ENCODE data around the gene ATP10A.

Gene ATP10A

GRCh38 chr15:25839638-25840156, 23.4 kb downstream of the ATP10A start:
- H3K9me3 ChIP-seq (ENCODE audit: insufficient read depth, low read depth, low read length): no peaks in the 10 kb centered on the region
- H4K8ac ChIP-seq (ENCODE audit: low read depth, low read length): no peak overlapping the region
- H3K23ac ChIP-seq (ENCODE audit: low read length): no peak overlapping the region
- no peak overlapping the region for H3K14ac ChIP-seq (ENCODE audit: low read length)
- H3K4ac ChIP-seq (ENCODE audit: low read depth, low read length): no peak overlapping the region
- no peaks in the 10 kb centered on the region for H3K4me1 ChIP-seq (ENCODE audit: control insufficient read depth in 1 of 2, insufficient read depth in 2 of 2, low read length in 2 of 2)
- no peaks in the 10 kb centered on the region for H3K79me2 ChIP-seq (ENCODE audit: control insufficient read depth, insufficient read depth, low read length, poor library complexity)
- H2BK12ac ChIP-seq (ENCODE audit: low read length): no peak overlapping the region
- no peak overlapping the region for H3K9ac ChIP-seq (ENCODE audit: low read length)
- H2BK120ac ChIP-seq (ENCODE audit: insufficient read depth, low read length, poor library complexity): no peak overlapping the region
- no peak overlapping the region for H2AFZ ChIP-seq (ENCODE audit: insufficient read depth, low read length, poor library complexity)
- no peak overlapping the region for H3K4me2 ChIP-seq (ENCODE audit: low read length)
- WGBS (ENCODE audit: extremely low coverage, insufficient coverage, insufficient read length): no CpG with 5 or more reads among the region's 10 CpGs
- no peak overlapping the region for H3K27ac ChIP-seq (ENCODE audit: low read depth, low read length)
- no peak overlapping the region for H2BK5ac ChIP-seq (ENCODE audit: low read depth, low read length, poor library complexity)
- H3K4me3 ChIP-seq (ENCODE audit: low read depth, low read length): no peak overlapping the region
- H3K18ac ChIP-seq (ENCODE audit: low read length): no peak overlapping the region
- H4K91ac ChIP-seq (ENCODE audit: low read depth, low read length): no peak overlapping the region
- H3K79me1 ChIP-seq (ENCODE audit: low read length): no peaks in the 10 kb centered on the region
- no peaks in the 10 kb centered on the region for H3K27me3 ChIP-seq (ENCODE audit: insufficient read depth, low read length)
- no peak for DNase-seq
- no peak overlapping the region for H2AK5ac ChIP-seq (ENCODE audit: low read length)
- no peaks in the 10 kb centered on the region for H3K36me3 ChIP-seq (ENCODE audit: control insufficient read depth in 1 of 2, insufficient read depth in 2 of 2, low read length in 2 of 2)
- no peak overlapping the region for H4K12ac ChIP-seq (ENCODE audit: low read depth, low read length)

GRCh38 chr15:25838871-25839195, 24.3 kb downstream of the ATP10A start:
- no peaks in the 10 kb centered on the region for H3K27me3 ChIP-seq (ENCODE audit: insufficient read depth, low read length)
- no CpG with 5 or more reads among the region's 4 CpGs for whole genome bisulfite sequencing (ENCODE audit: extremely low coverage, insufficient coverage, insufficient read length)
- no peak overlapping the region for H3K18ac ChIP-seq (ENCODE audit: low read length)
- H2BK5ac ChIP-seq (ENCODE audit: low read depth, low read length, poor library complexity): no peak overlapping the region
- no peak overlapping the region for H4K91ac ChIP-seq (ENCODE audit: low read depth, low read length)
- no peak overlapping the region for H3K23ac ChIP-seq (ENCODE audit: low read length)
- no peak overlapping the region for H2BK120ac ChIP-seq (ENCODE audit: insufficient read depth, low read length, poor library complexity)
- no peak overlapping the region for H4K12ac ChIP-seq (ENCODE audit: low read depth, low read length)
- no peaks in the 10 kb centered on the region for H3K9me3 ChIP-seq (ENCODE audit: insufficient read depth, low read depth, low read length)
- no peak overlapping the region for H3K27ac ChIP-seq (ENCODE audit: low read depth, low read length)
- no peak overlapping the region for H3K4me3 ChIP-seq (ENCODE audit: low read depth, low read length)
- H3K4ac ChIP-seq (ENCODE audit: low read depth, low read length): no peak overlapping the region
- H2AK5ac ChIP-seq (ENCODE audit: low read length): no peak overlapping the region
- no peak for DNase-seq
- no peaks in the 10 kb centered on the region for H3K79me2 ChIP-seq (ENCODE audit: control insufficient read depth, insufficient read depth, low read length, poor library complexity)
- H3K4me1 ChIP-seq (ENCODE audit: control insufficient read depth in 1 of 2, insufficient read depth in 2 of 2, low read length in 2 of 2): no peaks in the 10 kb centered on the region
- no peak overlapping the region for H3K9ac ChIP-seq (ENCODE audit: low read length)
- H4K8ac ChIP-seq (ENCODE audit: low read depth, low read length): no peak overlapping the region
- no peak overlapping the region for H2AFZ ChIP-seq (ENCODE audit: insufficient read depth, low read length, poor library complexity)
- no peaks in the 10 kb centered on the region for H3K79me1 ChIP-seq (ENCODE audit: low read length)
- H3K14ac ChIP-seq (ENCODE audit: low read length): no peak overlapping the region
- no peak overlapping the region for H3K4me2 ChIP-seq (ENCODE audit: low read length)
- H3K36me3 ChIP-seq (ENCODE audit: control insufficient read depth in 1 of 2, insufficient read depth in 2 of 2, low read length in 2 of 2): no peaks in the 10 kb centered on the region
- H2BK12ac ChIP-seq (ENCODE audit: low read length): no peak overlapping the region

GRCh38 chr15:25838191-25838870, 24.8 kb downstream of the ATP10A start:
- H3K4me2 ChIP-seq (ENCODE audit: low read length): no peak overlapping the region
- H3K9me3 ChIP-seq (ENCODE audit: insufficient read depth, low read depth, low read length): no peaks in the 10 kb centered on the region
- H3K14ac ChIP-seq (ENCODE audit: low read length): no peak overlapping the region
- no peak for DNase-seq
- no peak overlapping the region for H3K9ac ChIP-seq (ENCODE audit: low read length)
- H3K18ac ChIP-seq (ENCODE audit: low read length): no peak overlapping the region
- H2BK5ac ChIP-seq (ENCODE audit: low read depth, low read length, poor library complexity): no peak overlapping the region
- WGBS (ENCODE audit: extremely low coverage, insufficient coverage, insufficient read length): no CpG with 5 or more reads among the region's 8 CpGs
- no peak overlapping the region for H2BK12ac ChIP-seq (ENCODE audit: low read length)
- no peak overlapping the region for H4K12ac ChIP-seq (ENCODE audit: low read depth, low read length)
- H3K27me3 ChIP-seq (ENCODE audit: insufficient read depth, low read length): no peaks in the 10 kb centered on the region
- no peak overlapping the region for H3K4me3 ChIP-seq (ENCODE audit: low read depth, low read length)
- H3K23ac ChIP-seq (ENCODE audit: low read length): no peak overlapping the region
- no peak overlapping the region for H2AFZ ChIP-seq (ENCODE audit: insufficient read depth, low read length, poor library complexity)
- no peaks in the 10 kb centered on the region for H3K79me1 ChIP-seq (ENCODE audit: low read length)
- no peaks in the 10 kb centered on the region for H3K36me3 ChIP-seq (ENCODE audit: control insufficient read depth in 1 of 2, insufficient read depth in 2 of 2, low read length in 2 of 2)
- H2AK5ac ChIP-seq (ENCODE audit: low read length): no peak overlapping the region
- no peak overlapping the region for H2BK120ac ChIP-seq (ENCODE audit: insufficient read depth, low read length, poor library complexity)
- no peak overlapping the region for H3K27ac ChIP-seq (ENCODE audit: low read depth, low read length)
- H3K4me1 ChIP-seq (ENCODE audit: control insufficient read depth in 1 of 2, insufficient read depth in 2 of 2, low read length in 2 of 2): no peaks in the 10 kb centered on the region
- H3K4ac ChIP-seq (ENCODE audit: low read depth, low read length): no peak overlapping the region
- H4K8ac ChIP-seq (ENCODE audit: low read depth, low read length): no peak overlapping the region
- no peaks in the 10 kb centered on the region for H3K79me2 ChIP-seq (ENCODE audit: control insufficient read depth, insufficient read depth, low read length, poor library complexity)
- H4K91ac ChIP-seq (ENCODE audit: low read depth, low read length): no peak overlapping the region

GRCh38 chr15:25832158-25832557, 31.0 kb downstream of the ATP10A start:
- Histone ChIP-seq H4K91ac (ENCODE audit: low read depth, low read length) (no peak overlapping the region), H2AFZ (ENCODE audit: insufficient read depth, low read length, poor library complexity) (no peak overlapping the region), H2BK12ac (ENCODE audit: low read length) (no peak overlapping the region), H3K27me3 (ENCODE audit: insufficient read depth, low read length) (no peaks in the 10 kb centered on the region), H2BK5ac (ENCODE audit: low read depth, low read length, poor library complexity) (no peak overlapping the region), H3K18ac (ENCODE audit: low read length) (no peak overlapping the region), H3K79me2 (ENCODE audit: control insufficient read depth, insufficient read depth, low read length, poor library complexity) (no peaks in the 10 kb centered on the region), H2BK120ac (ENCODE audit: insufficient read depth, low read length, poor library complexity) (no peak overlapping the region), H3K23ac (ENCODE audit: low read length) (no peak overlapping the region), H3K4me1 (ENCODE audit: control insufficient read depth in 1 of 2, insufficient read depth in 2 of 2, low read length in 2 of 2) (no peaks in the 10 kb centered on the region), H4K8ac (ENCODE audit: low read depth, low read length) (no peak overlapping the region), H3K27ac (ENCODE audit: low read depth, low read length) (no peak overlapping the region), H3K14ac (ENCODE audit: low read length) (no peak overlapping the region), H3K79me1 (ENCODE audit: low read length) (no peaks in the 10 kb centered on the region), H3K4ac (ENCODE audit: low read depth, low read length) (no peak overlapping the region), H3K9me3 (ENCODE audit: insufficient read depth, low read depth, low read length) (no peaks in the 10 kb centered on the region), H3K36me3 (ENCODE audit: control insufficient read depth in 1 of 2, insufficient read depth in 2 of 2, low read length in 2 of 2) (no peaks in the 10 kb centered on the region), H2AK5ac (ENCODE audit: low read length) (no peak overlapping the region), H3K4me2 (ENCODE audit: low read length) (no peak overlapping the region), H4K12ac (ENCODE audit: low read depth, low read length) (no peak overlapping the region), H3K9ac (ENCODE audit: low read length) (no peak overlapping the region), H3K4me3 (ENCODE audit: low read depth, low read length) (no peak overlapping the region)
- DNase-seq: no peak
- no CpG with 5 or more reads among the region's 5 CpGs for WGBS (ENCODE audit: extremely low coverage, insufficient coverage, insufficient read length)
